ENCODE measurements around the gene CDK18. TPM values are rescaled to one million over a fixed set of nuclear protein-coding genes. Genes with fewer than 3 reads are reported as not detected.

CDK18 gene
- total RNA-seq, 1 donor from 2014 or later = 36.6 TPM

DNA sequence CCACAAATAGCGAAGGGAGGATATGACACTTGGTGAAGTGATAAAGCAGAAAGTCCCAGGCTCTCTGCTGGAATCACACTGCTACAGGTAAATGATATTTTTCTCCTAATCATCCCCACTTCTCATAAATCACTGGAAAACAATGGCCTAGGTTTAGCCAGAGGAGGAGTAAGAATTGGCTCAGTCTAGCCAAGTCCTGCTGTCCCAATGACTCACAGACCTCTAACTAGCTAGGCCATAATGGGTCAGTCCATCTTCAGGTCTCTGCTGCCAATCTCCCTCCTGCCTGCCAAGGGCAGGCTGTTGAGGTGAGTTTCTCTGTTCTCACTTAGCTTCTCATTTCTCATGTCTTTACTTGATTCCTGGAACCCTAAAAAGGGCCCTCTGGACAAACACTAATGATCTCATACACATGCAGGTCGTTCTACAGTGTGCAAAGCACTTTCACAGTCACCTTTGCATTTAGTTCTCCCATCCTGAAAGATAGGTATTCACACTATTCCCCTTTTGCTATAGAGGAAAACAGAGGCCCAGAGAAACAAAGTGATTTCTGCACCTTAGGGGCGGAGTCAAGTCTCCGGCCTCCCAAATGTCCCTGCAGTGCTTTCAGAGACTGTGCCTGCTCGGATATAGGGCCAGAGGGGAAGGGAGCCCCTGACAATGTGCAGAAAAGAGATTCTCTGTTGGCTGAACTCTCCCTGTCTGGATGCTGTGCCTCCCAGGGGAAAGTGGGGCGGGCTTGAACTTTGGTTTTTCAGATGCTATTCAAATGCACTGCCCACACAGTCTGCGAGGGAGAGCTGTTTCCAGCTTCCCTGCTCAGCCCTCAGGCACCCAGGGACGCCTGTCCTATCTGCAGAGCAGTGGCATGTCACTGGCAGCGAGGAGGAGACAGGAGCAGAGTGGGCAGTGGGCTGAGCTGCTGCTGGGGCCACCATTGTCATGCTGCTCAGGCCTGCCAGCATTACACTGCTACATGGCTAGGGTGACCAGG, 3.9 kb upstream of the CDK18 start:
- Histone ChIP-seq H3K4me3 (no peak overlapping the region), H3K4me1 (peaks cover 19% of the 10 kb centered on the region), H3K27ac (no peak overlapping the region), H3K36me3 (no peaks in the 10 kb centered on the region), H3K9me3 (no peaks in the 10 kb centered on the region), H3K27me3 (ENCODE audit: low read depth) (no peaks in the 10 kb centered on the region)
- intact Hi-C loops (cut with DNase I) = no loop called here
- no peak for ATAC-seq
- TF ChIP-seq, protein P1, sequence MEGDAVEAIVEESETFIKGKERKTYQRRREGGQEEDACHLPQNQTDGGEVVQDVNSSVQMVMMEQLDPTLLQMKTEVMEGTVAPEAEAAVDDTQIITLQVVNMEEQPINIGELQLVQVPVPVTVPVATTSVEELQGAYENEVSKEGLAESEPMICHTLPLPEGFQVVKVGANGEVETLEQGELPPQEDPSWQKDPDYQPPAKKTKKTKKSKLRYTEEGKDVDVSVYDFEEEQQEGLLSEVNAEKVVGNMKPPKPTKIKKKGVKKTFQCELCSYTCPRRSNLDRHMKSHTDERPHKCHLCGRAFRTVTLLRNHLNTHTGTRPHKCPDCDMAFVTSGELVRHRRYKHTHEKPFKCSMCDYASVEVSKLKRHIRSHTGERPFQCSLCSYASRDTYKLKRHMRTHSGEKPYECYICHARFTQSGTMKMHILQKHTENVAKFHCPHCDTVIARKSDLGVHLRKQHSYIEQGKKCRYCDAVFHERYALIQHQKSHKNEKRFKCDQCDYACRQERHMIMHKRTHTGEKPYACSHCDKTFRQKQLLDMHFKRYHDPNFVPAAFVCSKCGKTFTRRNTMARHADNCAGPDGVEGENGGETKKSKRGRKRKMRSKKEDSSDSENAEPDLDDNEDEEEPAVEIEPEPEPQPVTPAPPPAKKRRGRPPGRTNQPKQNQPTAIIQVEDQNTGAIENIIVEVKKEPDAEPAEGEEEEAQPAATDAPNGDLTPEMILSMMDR (IDR thresholded peaks at IDR 0.05) = no peak
- DNase-seq = no peak

DNA sequence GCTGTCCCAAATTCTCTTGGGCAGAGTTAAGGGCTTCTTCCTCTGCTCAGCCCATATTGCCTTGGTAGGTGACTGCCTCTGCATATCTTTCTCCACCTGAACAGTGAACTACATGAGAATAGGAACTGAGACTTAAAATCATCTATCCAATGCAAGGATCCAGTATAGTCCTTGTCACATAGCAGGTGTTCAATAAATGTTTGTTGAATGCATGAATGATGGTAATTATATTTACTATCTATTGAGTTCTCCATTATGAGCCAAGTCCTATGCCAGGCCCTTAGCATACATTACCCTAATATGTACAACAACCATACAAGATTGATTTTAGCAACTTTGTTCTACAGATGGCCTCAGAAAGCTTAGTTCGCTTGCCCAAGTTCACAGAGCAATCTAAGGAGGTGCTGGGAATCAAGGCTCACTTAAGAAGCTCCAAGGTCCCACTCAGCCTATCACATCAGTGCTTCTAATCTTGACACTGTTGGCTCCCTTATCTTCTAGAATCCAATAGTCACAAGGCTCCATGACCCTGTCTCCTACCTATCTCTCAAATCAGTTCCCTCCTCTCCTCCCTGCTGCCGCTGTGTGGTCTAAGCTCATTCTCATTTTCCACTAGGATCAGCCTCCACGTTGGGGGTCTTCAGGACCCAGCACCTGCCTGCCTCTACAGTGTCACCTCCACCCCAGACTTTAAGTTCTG, 2.2 kb upstream of the CDK18 start:
- TF ChIP-seq, protein P1 (IDR thresholded peaks at IDR 0.05) = no peak
- ATAC-seq = no peak
- Histone ChIP-seq H3K27ac (no peak overlapping the region), H3K27me3 (ENCODE audit: low read depth) (no peaks in the 10 kb centered on the region), H3K4me1 (peaks cover 21% of the 10 kb centered on the region), H3K36me3 (no peaks in the 10 kb centered on the region), H3K9me3 (no peaks in the 10 kb centered on the region), H3K4me3 (no peak overlapping the region)
- intact Hi-C loops (cut with DNase I) = no loop called here
- DNase-seq = no peak

DNA sequence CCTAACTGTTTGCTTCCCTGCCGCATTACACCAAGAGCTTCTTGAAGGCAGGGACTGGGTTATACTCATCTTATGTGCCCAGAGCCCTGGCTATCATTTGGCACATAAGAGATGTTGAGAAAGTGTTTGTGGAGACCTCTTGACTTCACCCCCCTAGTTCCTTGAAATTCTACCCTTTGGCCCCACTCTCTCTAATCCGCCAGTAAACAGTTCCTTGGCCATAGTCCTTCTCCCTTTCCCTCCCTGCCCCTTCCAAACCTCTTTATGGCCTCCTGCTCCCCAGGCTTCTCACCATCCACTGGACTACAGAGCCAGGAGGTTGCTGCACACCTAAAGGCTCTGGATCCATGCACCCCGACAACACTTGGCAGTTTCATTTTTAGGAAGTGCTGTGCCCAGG, 1.5 kb upstream of the CDK18 start:
- Histone ChIP-seq H3K4me1 (peaks cover 21% of the 10 kb centered on the region), H3K27me3 (ENCODE audit: low read depth) (no peaks in the 10 kb centered on the region), H3K9me3 (no peaks in the 10 kb centered on the region), H3K36me3 (no peaks in the 10 kb centered on the region), H3K27ac (no peak overlapping the region), H3K4me3 (no peak overlapping the region)
- ATAC-seq (no peak), DNase-seq (no peak)
- TF ChIP-seq, protein P1 (IDR thresholded peaks at IDR 0.05) = no peak
- intact Hi-C loops (cut with DNase I) = no loop called here

DNA sequence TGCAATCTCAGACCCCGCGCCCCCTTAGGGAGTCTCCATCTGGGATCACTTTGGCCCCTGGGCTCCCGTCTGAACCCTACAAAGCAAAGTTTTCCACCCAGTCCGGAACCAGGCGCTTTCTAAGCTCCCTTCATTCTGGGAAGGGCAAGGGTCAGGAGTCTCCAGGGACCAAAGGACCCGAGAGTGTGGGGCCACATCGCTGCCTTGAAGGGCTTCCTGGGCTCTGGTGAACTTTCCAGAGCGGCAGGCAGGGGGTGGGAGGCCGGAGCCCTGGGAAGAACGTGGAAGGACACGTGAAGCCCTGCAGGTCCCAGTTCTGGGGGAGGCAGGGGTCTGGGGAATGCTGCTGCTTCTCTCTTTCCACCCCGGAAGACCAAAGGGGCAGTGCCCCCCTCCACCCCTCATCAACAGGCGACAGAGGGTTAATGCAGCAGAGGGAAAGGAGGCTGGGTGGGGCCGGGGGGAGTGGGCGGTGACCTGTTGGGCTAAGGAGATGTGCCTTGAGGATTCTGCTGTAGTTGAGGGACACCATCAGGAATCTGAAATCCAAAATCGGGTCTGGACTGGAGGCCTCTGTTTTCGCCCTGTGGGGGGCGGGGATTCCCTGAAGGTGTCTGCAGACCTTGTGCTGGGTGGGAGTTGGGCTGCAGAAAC, 734 bp downstream of the CDK18 start:
- Histone ChIP-seq H3K4me3 (peak overlapping the region; percentile 61), H3K27me3 (ENCODE audit: low read depth) (no peaks in the 10 kb centered on the region), H3K36me3 (no peaks in the 10 kb centered on the region), H3K9me3 (no peaks in the 10 kb centered on the region), H3K27ac (peak overlapping the region; percentile 44), H3K4me1 (peaks cover 21% of the 10 kb centered on the region)
- DNase-seq = no peak
- peak; percentile 14 to 41 for ATAC-seq
- intact Hi-C loops (cut with DNase I) = no loop called here
- TF ChIP-seq, protein P1 (IDR thresholded peaks at IDR 0.05) = no peak

DNA sequence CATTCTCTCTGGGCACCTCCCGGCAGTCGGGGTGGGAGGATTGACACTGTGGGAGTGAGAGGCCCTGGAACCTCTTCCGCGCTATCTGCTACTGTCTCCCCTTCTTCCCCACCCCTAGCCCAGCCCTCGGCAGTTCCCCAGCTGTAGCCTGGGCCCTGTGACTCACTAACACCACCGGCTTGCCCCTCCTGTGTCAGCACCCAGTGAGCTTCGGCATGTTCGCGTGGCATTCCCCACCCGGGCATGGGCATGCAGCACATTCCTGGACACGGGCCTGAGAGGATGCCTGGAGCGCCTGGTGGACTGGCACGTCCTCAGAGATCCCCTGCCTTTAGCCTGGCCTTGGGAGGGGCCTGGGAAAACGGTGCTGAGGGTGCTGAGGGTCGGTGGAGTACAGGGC, 1.3 kb downstream of the CDK18 start:
- Histone ChIP-seq H3K27ac (peak overlapping the region; percentile 44), H3K27me3 (ENCODE audit: low read depth) (no peaks in the 10 kb centered on the region), H3K9me3 (no peaks in the 10 kb centered on the region), H3K36me3 (no peaks in the 10 kb centered on the region), H3K4me1 (peaks cover 21% of the 10 kb centered on the region), H3K4me3 (peak overlapping the region; percentile 61)
- peak; percentile 52 to 65 for ATAC-seq
- TF ChIP-seq, protein P1 (IDR thresholded peaks at IDR 0.05) = no peak
- intact Hi-C loops (cut with DNase I) = no loop called here
- DNase-seq = peak; percentile 66

Data from lower lobe of right lung (tissue), 2 donors.